Fibroblast of villous mesenchyme (primary cell): ENCODE measurements around the gene HDDC3. TPM values are rescaled to one million over a fixed set of nuclear protein-coding genes. Genes with fewer than 3 reads are reported as not detected.

Source experiments
- DNase-seq: peaks from one replicate; pipeline ENCODE4 v3.0.0-alpha.2; 2010; ENCODE audit warnings: low read depth
- H3K4me3 ChIP-seq: 2 replicates; pipeline ENCODE4 v1.5.1; 2011; ENCODE audit warnings: low read depth, mild to moderate bottlenecking, low read length
- CTCF ChIP-seq: IDR thresholded peaks from 2 replicates; pipeline ENCODE4 v1.5.1; 2012; ENCODE audit warnings: low read depth, mild to moderate bottlenecking, low read length; ENCODE audit not compliant: insufficient read depth
- total RNA-seq: library from RNA; depleted of rRNA; stranded (reverse); fragments of >200 nt; gene quantifications from 2 replicates; pipeline ENCODE4 v1.2.3, GENCODE V29; 2012

The HDDC3 gene
- total RNA-seq, 1 donor, result 9.5 TPM

- H3K4me3 ChIP-seq, result no peak overlapping the region
- TF ChIP-seq CTCF, result no peak
- no peak for DNase-seq
Measured at GRCh38 chr15:90959028-90959595, 26.8 kb upstream of the HDDC3 start.

GRCh38 chr15:90957791-90958190 lies 25.4 kb upstream of the HDDC3 start:
- DNase-seq, result no peak
- H3K4me3 ChIP-seq, result peak overlapping the region; percentile 72
- TF ChIP-seq CTCF, result no peak

- H3K4me3 ChIP-seq, result peak overlapping the region; percentile 72
- no peak for TF ChIP-seq CTCF
- DNase-seq, result peak; percentile 32
Measured at GRCh38 chr15:90957031-90957790, 24.9 kb upstream of the HDDC3 start.

GRCh38 chr15:90956274-90957030 lies 24.1 kb upstream of the HDDC3 start:
- peak overlapping the region; percentile 72 for H3K4me3 ChIP-seq
- peak; percentile 81 for DNase-seq
- peak; percentile 98 for TF ChIP-seq CTCF

- H3K4me3 ChIP-seq, result peak overlapping the region; percentile 97
- no peak for DNase-seq
- no peak for TF ChIP-seq CTCF
Measured at GRCh38 chr15:90955624-90956273, 23.4 kb upstream of the HDDC3 start.

- TF ChIP-seq CTCF, result no peak
- DNase-seq, result peak; percentile 95
- H3K4me3 ChIP-seq, result peak within 1 kb of the TSS; percentile 97
Measured at GRCh38 chr15:90954712-90955623, 22.6 kb upstream of the HDDC3 start, which contains the start of gene RCCD1. TSS of gene RCCD1 (plus strand) at chr15:90954884. CDS start at chr15:90956735, 1,851 bp downstream.
